Midbrain (tissue), 1 donor: ENCODE results near the gene ARRB1.
A peak's percentile ranks its signal among the peaks of the same experiment; 100 is the strongest.

Experiments used
- DNase-seq: peaks from one replicate; lab custom pipeline; 2025; lab: John Stamatoyannopoulos, UW

Gene ARRB1

DNA sequence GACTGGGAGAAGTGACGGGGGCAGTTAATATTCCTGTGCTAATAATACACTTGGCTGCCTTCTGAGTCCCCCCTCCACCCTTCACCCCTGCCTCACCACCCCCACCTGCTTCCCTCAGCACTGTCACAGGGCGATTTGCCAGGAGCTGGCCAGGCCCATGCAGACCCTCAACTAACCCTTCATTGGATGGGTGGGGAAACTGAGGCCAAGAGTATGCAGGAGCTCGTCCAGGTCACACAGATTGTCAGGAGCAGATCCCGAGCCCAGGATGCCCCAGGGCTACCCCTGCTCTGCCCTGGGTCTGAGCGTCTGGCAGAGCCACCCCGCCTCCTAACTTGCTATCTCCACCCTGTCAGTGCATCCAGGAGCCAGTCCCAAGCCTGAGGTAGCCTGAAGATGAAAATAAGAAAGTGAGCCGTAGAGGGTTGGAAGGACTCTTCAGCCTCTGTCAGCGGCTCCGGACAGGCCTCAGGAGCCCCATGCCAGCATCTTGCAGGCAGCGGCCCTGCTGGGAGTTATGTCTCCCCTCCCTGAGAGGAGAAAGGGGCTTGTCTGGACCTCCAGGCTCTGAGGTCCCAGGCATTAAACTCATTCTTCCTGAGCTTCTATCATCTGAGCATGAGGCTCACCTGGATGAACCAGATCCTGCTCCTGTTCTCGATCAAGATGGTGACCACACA is 104.7 kb downstream of the ARRB1 start:
- DNase-seq = no peak

- DNase-seq = no peak
Measured at GRCh38 chr11:75246006-75246670, 105.3 kb downstream of the ARRB1 start.

- no peak for DNase-seq
Measured at GRCh38 chr11:75245356-75246005, 106.0 kb downstream of the ARRB1 start.

DNA sequence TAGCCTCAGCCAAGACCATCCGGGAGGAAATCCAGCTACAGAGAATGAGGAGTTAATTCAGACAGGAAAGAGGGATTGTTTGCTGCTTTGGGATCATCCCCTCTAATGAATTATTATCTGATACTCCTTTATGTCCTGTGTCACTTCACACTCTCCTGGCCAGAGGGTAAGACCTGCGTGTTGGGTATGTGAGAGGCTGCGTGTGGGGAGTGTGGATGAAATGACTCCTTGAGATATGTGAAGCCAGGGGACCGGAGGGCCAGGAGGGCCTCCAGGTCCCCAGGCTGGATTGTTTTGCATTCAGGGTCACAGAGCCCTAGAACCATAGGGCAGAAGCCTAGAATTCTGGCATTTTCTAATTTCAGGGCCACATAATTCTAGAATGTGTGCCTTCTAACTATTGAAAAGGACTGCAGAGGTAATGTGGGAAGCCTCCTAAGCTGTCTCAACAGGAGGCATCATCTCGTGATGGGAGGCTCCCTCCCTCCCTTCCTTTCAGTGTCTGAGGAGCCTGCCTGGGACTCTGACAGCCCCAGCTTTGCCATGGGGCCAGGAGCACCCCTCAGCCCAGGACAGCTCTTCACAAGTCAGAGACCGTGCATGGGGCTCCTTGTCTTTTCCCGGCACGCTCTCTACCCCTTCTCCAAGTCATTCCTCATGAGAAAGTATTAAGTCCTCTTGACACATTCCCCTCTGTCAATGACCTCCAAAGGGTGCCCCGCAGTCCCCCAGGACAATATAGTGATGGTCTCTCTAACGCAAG is 107.2 kb downstream of the ARRB1 start:
- no peak for DNase-seq

DNA sequence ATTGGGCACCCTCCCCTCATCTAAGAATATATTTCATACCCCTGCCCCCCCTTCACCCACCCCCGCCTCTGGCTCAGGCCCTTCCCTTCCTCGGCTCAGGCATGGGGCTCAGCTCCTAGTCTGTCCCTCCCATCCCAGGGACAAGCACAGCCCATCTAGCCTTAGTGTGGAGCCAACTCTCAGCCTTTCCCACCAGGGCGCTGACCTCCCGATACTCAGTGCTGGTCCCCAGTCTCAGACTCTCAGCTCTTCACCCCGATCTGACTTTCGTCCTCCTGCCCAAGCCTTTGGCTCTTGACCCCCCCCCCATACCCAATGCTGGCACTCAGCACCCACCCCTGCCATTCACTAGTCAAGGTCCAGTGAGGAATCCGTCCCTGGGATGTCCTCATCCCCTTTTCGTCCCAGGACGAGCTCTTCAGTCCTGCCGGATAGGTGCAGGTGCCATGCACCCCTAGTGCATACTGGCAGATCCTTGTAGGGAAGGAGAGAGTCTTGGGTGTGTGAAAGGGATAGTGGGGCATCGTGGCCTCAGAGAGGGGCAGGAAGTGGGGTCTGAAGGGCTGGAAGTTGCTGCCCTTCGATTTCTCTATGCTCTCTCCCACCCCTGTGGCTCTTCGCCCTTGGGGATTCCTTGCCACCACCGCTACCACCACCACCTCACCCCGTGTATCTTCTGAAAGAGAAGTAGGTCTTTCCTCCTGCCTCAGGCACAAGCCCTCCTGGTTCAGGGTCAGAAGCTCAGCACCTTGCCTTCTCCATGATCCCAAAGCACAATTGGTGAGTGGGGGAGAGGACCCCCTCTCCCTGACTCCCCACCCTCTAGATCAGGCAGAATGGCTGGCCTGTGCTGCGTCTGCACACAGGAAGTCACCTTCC is 108.5 kb downstream of the ARRB1 start:
- no peak for DNase-seq

DNA sequence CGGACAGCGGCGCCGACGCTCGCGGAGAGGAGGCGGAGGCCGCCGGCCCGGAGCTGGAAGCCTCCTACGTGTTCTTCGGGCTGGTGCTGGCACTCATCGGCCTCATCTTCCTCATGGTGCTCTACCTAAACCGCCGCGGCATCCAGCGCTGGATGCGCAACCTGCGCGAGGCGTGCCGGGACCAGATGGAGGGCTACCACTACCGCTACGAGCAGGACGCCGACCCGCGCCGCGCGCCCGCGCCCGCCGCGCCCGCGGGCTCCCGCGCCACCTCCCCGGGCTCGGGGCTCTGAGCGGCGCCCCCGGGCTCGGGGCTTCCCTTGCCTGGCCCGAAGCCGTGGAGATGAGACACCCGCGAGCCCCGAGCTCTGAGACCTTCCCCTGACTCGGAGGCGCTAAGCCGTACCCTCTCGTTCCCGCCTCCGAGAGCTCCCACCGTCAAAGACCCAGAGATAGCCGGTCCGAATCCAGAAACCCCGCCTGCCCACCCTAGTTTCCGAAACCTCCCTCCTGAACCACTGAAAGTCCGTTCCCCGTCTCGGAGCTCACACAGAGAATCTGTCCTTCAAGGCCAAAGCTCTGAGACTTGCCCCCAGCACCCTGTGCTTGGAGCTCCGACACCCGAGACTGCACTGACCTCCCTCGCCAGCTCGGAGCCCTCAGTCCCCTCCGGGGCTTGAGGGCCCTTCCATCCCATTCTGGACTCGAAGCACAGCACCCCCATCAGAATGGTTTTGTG is 109.4 kb downstream of the ARRB1 start:
- DNase-seq = no peak

GRCh38 chr11:75241036-75241905 is 110.2 kb downstream of the ARRB1 start:
- DNase-seq = peak; percentile 76

DNA sequence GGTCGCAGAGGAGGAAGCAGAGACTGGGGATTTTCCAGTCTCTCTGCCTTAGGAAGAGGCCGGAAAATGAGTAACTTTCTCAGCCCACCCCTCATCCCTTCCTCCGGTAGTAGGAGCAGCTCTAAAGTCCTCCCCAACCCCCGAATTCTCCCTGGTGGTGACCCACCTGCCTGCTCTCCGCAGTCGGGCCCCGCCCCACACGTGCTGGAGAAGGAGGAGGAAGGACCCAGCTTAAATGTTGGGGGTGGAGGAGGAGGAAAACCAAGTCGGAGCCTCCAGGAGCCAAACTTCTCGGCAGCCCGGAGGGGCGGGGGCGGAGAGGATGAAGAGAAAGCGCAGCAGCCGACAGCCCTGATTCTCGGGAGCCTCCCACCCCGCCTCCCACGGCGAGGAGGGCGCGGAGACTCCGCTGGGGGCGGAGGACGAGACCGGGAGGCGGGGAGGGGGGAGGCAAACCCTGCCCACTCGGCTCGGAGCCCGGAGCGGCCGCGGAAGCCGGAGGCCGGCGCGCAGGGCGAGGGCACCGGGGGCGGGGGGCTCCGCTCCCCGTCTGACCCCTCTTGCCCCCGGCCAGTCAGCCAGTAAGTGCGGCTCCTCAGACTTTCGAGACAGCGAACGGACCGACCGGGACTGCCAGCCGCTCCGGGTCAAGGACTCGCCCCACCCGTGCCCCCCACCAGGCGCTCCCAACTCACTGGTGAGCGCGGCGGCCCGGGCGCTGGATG is 111.0 kb downstream of the ARRB1 start, which contains the start of gene TPBGL:
Gene TPBGL (plus strand): TSS at position 464 of the 725 bp plus-strand sequence. CDS start 276 bp downstream, outside the sequence.
- DNase-seq = no peak

DNA sequence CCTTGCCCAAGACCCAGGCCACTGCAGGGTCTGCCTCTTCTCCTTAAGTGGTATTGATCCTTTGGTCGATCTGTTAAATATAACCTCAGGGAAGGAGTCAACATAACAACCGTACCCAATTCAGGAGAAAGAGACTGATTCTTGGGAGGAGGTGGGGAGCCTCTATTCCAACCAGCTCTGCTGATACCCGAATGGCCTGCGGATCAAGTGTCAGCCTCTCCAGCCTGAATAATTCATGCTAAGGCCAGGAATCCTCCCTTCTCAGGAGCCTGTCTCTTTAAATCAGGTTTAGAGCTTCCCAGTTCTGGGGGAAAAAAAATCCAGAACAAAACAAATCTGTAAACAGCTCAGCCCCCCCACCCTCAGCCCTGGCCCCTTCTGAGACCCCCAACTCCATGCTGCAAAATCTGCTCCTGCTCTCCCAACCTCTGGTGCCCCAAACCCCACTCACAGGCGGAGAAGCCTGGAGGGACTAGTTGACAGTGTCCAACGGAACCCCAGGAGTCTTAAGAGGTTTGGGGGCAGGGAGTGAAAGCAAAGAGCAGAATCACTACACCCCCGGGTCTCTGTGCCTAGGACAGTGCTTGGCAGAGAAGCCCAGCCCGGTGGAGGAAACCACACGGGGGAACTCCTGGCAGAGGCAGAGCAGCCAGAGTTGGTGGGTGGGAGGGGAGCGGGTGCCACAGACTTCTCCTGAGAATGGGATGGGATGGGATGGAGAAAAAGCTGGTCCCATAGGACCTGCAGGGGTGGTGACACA is 111.8 kb downstream of the ARRB1 start:
- no peak for DNase-seq

DNA sequence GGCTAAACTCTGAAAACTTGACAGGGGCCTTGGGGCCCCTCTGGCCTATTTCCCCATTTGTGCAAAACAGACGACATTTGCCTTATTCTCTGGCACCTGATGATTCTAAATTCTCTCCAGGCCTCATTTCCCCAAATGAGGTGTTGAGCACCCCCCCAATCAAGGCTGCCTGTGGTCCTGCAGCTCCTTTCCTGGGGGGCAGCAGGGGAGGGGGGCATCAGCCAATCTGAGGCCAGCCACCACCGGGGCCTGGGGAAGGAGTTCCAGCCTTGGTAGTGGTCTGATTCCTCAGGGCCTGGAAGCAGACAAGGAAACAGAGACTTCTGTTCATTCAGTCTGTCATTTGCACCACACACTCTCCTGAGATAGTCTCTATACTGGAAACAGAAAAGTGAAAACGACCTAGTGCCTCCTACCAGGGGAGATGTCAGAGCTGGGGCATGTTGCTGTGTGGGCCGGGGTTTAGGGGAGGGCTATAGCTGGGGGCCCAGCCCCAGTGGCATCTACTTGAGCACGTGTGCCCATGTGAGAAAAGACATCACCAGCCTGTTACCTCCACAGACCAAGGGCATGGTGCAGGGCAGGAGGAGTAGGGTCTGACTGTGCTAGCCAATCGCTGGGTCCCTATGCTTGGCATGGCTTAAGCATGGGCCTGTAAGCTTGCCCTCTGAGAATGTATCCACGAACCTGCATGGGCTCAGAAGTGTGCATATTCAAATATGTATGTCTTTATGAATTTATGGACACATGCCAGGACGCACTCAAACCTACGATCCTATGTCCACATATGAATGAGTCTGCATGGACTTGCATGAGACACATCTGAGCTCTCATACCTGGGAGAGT is 112.6 kb downstream of the ARRB1 start:
- no peak for DNase-seq

DNA sequence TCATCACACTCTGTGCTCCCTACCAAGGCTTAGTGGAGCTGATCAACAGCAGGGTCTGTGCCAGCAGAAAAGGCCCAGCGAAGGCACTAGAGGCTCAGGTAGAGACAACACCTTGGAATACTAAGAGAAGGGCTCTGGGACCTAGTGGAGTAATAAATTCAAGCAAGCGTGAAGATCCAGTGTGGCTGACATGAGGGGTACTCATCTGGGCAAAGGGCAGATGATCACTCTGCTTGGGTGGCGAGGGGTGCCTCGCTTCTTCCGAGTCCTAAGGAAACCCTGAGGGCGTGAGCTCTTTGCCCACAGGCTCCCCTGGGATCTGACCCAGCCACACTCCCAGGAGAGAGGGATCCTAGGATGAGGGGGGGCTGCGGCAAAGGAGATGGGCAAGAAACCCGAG is 114.4 kb downstream of the ARRB1 start:
- DNase-seq = no peak

GRCh38 chr11:75236062-75236461 is 115.4 kb downstream of the ARRB1 start:
- no peak for DNase-seq

DNA sequence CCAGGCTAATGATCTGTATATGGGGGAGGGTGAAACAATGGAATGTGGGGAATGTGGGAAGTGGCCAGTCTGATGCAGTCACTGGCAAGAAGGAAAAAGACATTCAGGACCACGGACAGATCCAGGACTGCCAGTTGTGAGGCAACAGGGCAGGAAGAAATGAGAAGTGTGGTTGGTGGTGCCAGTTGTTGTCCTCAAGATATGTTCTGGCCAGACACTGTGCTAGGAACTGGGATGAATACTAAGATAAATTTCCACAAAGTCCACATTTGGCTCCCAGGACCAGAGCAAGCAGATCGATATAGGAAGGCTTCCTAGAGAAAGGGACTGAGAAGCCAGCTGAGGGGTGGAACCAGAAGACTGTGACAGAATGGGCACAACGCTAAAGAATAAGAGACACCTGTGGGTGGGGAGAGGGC is 117.7 kb downstream of the ARRB1 start:
- DNase-seq = no peak

GRCh38 chr11:75230621-75231020 is 120.8 kb downstream of the ARRB1 start:
- no peak for DNase-seq

DNA sequence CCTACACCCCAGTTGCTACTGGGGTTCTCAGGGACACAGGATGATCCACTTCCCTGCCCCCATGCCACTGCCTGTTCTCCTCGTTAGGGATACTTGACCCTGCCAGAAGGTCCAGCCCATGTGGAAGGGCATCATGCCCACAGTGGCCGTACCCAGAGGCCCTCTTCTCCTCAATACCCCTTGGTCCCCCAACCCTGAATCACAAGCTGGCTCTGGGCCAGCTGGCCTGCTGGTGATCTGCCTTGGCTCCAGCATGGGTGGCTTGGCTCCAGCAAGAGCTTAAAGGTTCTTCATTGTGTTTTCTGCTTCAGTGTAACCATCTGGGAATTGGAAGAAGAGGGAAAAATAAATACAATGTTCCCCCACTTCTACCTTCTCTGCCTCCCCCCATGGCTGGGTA is 122.0 kb downstream of the ARRB1 start:
- DNase-seq = no peak

DNA sequence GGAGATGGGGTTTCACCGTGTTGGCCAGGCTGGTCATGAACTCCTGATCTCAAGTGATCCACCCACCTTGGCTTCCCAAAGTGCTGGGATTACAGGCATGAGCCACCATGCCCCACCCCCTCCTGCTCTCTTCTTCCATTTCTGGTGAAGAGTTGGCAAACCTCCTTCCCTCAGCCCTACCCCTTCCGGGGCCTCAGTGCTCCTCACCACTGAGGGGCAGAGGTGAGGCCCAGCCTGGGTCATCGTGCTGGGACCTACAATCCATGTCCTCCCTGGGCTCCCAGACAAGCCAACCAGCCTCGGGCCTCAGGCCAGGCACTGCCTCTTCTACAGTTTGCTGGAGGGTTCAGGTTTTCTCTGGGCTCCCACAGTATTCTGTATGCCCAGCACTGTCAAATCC is 125.7 kb downstream of the ARRB1 start:
- DNase-seq = no peak

DNA sequence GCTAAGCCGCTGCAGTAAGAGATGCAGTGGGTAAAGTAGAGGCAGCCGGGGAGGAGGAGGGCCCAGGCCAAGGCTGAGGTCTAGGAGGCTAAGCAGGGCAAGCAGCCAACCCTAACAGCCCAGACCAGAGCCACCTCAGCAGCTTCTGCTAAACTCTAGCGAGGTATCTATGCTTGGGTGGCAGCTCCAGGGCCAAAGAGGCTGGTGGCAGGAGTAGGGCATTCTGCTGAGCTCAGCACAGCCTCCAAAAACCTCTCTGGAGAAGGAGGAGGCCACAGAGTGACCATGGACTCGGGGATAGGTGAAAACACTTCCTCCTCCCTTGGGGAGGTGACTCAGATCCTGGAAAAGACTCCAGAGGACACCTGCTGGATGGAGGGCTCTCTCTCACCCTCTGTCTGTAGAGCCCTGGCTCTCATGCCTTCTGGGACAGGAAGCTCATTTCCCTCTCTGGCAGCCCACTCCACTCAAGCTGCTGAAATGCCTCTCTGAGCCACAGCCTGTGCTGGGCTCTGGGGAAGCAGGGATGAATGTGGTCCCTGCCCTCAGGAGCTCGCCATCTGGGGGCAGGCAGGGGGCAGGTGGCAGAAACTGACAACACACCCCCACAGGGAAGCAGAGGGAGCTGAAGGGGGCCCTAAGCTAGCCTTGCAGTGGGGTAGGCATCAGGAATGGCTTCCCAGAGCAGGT is 127.4 kb downstream of the ARRB1 start:
- DNase-seq = no peak
